MM.1S (cell line): ENCODE measurements around the gene DCST1.
A peak's percentile ranks its signal among the peaks of the same experiment; 100 is the strongest.

Source experiments
- EZH2 ChIP-seq: fragments of 300-600 bp; sonication (generic); optimal IDR thresholded peaks from 2 replicates; pipeline ENCODE3; 2017; ENCODE audit warnings: low read depth, mild to moderate bottlenecking, antibody characterized with exemption, low read length, mixed read lengths
- EZH2phosphoT487 ChIP-seq: fragments of 300-600 bp; sonication (generic); IDR thresholded peaks from 2 replicates; pipeline ENCODE4 v1.6.1; 2018; ENCODE audit warnings: antibody characterized with exemption, low read length
- TF ChIP-seq, protein P1 (sequence below): fragments of 300-600 bp; sonication (generic); IDR thresholded peaks from 2 replicates; pipeline ENCODE4 v1.5.1; 2016; ENCODE audit warnings: antibody characterized with exemption, low read length, mixed read lengths

DNA sequence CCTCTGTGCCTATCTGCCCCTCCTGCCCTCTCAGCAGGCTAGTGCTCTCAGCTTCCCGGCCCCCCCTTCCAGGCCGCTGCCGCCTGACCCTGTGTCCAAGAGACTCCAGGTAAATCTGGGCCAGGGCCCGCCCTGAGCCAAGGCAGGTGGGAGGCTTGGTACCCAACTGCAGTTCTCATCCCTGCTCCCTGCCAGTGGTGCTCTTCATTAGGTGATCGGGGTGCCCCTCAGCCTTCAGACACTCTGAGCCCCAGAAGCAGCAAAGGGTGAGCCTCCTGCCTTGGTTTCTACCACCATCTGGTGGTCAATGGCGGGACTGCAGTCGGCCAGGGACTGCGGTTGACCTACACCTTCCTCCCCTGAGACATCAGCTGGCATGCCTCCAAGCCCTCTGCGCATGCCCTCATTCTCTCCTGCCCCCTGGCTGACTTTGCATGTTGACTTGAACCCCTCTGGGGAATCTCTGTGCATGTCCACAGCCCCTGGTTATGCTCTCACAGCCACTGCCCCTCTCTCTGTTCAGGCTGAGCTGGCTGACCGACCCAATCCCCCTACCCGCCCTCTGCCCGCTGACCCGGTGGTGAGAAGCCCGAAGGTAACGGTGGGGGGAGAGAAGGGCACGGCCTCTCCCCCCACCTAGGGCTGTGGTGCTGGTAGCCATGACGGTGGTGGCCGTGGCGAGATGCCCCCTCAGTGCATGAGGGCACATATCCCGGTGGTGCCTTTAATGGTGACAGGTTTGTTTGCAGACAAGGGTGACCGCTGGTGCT lies 27.9 kb downstream of the DCST1 start:
- TF ChIP-seq EZH2phosphoT487 (no peak), EZH2 (no peak)
- TF ChIP-seq, protein P1, sequence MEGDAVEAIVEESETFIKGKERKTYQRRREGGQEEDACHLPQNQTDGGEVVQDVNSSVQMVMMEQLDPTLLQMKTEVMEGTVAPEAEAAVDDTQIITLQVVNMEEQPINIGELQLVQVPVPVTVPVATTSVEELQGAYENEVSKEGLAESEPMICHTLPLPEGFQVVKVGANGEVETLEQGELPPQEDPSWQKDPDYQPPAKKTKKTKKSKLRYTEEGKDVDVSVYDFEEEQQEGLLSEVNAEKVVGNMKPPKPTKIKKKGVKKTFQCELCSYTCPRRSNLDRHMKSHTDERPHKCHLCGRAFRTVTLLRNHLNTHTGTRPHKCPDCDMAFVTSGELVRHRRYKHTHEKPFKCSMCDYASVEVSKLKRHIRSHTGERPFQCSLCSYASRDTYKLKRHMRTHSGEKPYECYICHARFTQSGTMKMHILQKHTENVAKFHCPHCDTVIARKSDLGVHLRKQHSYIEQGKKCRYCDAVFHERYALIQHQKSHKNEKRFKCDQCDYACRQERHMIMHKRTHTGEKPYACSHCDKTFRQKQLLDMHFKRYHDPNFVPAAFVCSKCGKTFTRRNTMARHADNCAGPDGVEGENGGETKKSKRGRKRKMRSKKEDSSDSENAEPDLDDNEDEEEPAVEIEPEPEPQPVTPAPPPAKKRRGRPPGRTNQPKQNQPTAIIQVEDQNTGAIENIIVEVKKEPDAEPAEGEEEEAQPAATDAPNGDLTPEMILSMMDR: peak; percentile 100
